Adipocyte (in vitro differentiated cells): ENCODE data around the gene PIH1D2.
"Not testable (repeated sequence)": the region's sequence is repeated elsewhere in the genome, so short reads cannot be mapped to it uniquely, and the experiment has no call there.

ENCODE experiments used
- DNase-seq: peaks from one replicate; pipeline ENCODE4 v3.0.0-alpha.2; 2015; ENCODE audit warnings: low read depth
- H3K27me3 ChIP-seq: replicated peaks from 2 replicates; pipeline ENCODE4 v1.7.0; 2013; ENCODE audit warnings: mild to moderate bottlenecking, low read length, moderate library complexity; ENCODE audit not compliant: control insufficient read depth, insufficient read depth
- H3K36me3 ChIP-seq: 2 replicates; pipeline ENCODE4 v1.7.0; 2013; ENCODE audit warnings: low read length, mild to moderate bottlenecking, moderate library complexity; ENCODE audit not compliant: control insufficient read depth, insufficient read depth, severe bottlenecking
- H3K4me1 ChIP-seq: 2 replicates; pipeline ENCODE4 v1.7.0; 2013; ENCODE audit warnings: mild to moderate bottlenecking, low read length, moderate library complexity; ENCODE audit not compliant: control insufficient read depth, insufficient read depth
- H3K4me3 ChIP-seq: 2 replicates; pipeline ENCODE4 v1.7.0; 2013; ENCODE audit warnings: mild to moderate bottlenecking, low read length, moderate library complexity
- H3K9ac ChIP-seq: 2 replicates; pipeline ENCODE4 v1.7.0; 2013; ENCODE audit warnings: mild to moderate bottlenecking, low read length, moderate library complexity
- H3K9me3 ChIP-seq: 2 replicates; pipeline ENCODE4 v1.7.0; 2013; ENCODE audit warnings: mild to moderate bottlenecking, low read length, moderate library complexity; ENCODE audit not compliant: control insufficient read depth

PIH1D2 gene

DNA sequence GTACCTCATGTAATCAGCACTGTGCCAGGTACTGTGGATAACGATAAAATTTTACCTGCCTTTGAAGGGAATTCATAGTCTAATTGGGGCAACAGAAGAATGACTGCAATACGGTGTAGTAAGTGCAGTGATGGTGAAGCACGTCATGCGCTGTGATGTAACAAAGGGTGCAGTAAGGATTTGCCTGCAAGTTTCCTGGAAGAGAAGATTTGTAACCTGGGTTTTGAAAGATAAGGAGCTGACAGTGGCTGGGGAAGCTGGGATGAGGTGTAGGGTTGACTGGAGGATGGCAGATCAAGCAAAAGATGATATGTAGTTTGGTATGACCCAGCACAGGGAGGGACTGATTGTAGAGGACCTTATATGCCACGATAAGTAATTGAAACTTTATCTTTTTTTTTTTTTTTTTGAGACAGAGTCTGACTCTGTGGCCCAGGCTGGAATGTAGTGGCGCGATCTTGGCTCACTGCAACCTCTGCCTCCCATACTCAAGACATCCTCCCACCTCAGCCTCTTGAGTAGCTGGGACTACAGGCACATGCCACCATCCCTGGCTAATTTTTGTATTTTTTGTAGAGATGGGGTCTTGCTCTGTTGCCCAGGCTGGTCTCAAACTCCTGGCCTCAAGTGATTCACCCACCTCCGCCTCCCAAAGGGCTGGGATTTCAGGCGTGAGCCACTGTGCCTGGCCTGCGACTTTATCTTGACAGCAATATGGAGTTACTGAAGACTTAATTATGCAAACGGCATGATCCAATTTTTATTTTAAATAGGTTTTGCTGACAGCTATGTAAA, 24.1 kb upstream of the PIH1D2 start:
- no peaks in the 10 kb centered on the region for H3K9me3 ChIP-seq
- DNase-seq = no peak
- peaks cover 30% of the 10 kb centered on the region for H3K36me3 ChIP-seq

DNA sequence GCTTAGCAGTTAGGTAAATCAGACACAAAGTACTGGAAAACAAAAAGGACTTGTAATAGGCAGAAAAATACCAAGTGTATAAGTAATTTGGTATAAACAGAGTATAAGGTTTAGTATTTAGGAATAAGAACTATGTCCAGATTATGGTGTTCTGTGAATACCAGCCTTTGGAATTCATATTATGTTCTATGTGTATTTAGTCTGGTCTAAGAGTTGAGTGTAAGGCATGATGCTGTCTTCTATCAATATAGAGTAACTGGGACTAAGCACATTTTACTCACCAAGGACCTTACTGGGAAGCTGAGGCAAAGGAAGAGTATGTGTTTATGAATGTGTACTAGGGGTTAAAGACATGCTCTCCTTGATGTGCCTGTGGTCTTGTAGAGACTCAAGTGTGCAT, 22.4 kb upstream of the PIH1D2 start:
- peaks cover 47% of the 10 kb centered on the region for H3K36me3 ChIP-seq
- H3K27me3 ChIP-seq = no peaks in the 10 kb centered on the region

More for the DNA sequence above, 24.1 kb upstream of the PIH1D2 start:
- peaks cover 10% of the 10 kb centered on the region for H3K4me1 ChIP-seq
- H3K4me3 ChIP-seq = no peak overlapping the region
- H3K27me3 ChIP-seq = no peaks in the 10 kb centered on the region
- H3K9ac ChIP-seq = no peak overlapping the region

GRCh38 chr11:112095302-112095701, 21.5 kb upstream of the PIH1D2 start:
- H3K4me3 ChIP-seq, H3K9me3 ChIP-seq, H3K9ac ChIP-seq, H3K27me3 ChIP-seq, H3K4me1 ChIP-seq, DNase-seq: not testable (repeated sequence)
- peaks cover 56% of the 10 kb centered on the region for H3K36me3 ChIP-seq

More for the DNA sequence above, 22.4 kb upstream of the PIH1D2 start:
- DNase-seq = peak; percentile 38
- Histone ChIP-seq H3K4me3 (no peak overlapping the region), H3K9me3 (no peaks in the 10 kb centered on the region), H3K4me1 (peaks cover 12% of the 10 kb centered on the region), H3K9ac (no peak overlapping the region)

DNA sequence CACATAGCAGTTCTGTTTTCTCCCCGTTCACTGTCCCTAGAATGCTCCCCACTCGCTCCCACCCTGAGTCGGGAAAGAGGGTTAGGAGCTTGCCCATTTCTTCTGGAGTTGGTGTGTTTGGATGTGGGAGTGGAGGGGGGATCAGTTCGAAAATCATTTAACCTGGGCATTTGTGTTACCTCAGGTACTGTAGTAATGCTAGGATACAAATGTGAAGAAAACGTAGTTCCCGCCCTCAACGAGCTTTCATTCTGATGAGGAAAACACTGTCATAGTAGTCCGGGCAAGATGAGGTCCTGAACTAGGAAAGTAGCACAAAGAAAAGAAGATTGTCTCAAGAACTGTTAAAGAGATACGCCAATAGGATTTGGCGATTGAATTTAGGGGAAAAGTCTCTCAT, 13.4 kb upstream of the PIH1D2 start:
- no peaks in the 10 kb centered on the region for H3K27me3 ChIP-seq
- H3K9ac ChIP-seq = peak overlapping the region; percentile 98
- peaks cover 61% of the 10 kb centered on the region for H3K4me1 ChIP-seq
- H3K9me3 ChIP-seq = no peaks in the 10 kb centered on the region
- peak overlapping the region; percentile 98 for H3K4me3 ChIP-seq
- peaks cover 75% of the 10 kb centered on the region for H3K36me3 ChIP-seq
- DNase-seq = peak; percentile 45

GRCh38 chr11:112086422-112087191, 12.8 kb upstream of the PIH1D2 start, which contains the start of the genes SDHD and TIMM8B:
Gene SDHD, plus strand, starts transcription at chr11:112086873. Its CDS starts 35 bp downstream, at chr11:112086908.
Gene TIMM8B, minus strand, starts transcription at chr11:112086756. Its CDS starts 33 bp downstream, at chr11:112086723.
- H3K27me3 ChIP-seq = no peaks in the 10 kb centered on the region
- peak; percentile 99 for DNase-seq

DNA sequence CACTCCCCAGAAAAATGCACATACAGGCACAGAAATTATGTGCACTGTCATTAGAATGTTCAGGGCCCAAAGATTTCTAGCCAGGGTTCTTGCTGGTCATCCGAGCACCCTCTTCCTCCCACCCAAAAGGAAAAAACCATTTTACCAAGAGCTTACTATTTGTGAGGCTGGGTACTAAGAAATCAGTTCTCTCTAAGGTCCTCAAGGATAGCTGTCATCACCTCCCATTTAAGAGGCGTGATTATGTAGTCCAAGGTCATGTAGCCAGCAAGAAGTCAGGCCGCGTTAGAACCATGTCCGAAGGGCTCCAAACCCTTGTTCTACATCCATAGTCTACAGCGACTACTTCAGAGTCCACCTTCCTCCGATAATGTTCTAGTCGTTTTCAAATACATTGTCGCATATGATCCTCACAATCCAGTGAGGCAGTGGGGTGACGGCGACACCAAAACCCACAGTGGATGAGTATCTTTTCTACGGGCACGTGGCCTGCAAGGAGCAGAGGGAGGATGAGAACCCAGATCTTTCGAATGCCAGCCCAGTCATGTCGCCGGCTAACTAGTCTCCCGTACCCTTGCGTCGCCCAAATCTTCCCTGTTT, 12.1 kb upstream of the PIH1D2 start:
- Histone ChIP-seq H3K9ac (peak overlapping the region; percentile 98), H3K27me3 (no peaks in the 10 kb centered on the region), H3K4me3 (peak overlapping the region; percentile 98), H3K4me1 (peaks cover 62% of the 10 kb centered on the region), H3K36me3 (peaks cover 71% of the 10 kb centered on the region), H3K9me3 (no peaks in the 10 kb centered on the region)
- DNase-seq = peak; percentile 48

More at GRCh38 chr11:112086422-112087191, 12.8 kb upstream of the PIH1D2 start, which contains the start of the genes SDHD and TIMM8B:
- H3K4me1 ChIP-seq = peaks cover 66% of the 10 kb centered on the region
- peaks cover 75% of the 10 kb centered on the region for H3K36me3 ChIP-seq
- H3K4me3 ChIP-seq = peak within 1 kb of the TSS; percentile 98
- peak within 1 kb of the TSS; percentile 98 for H3K9ac ChIP-seq
- no peaks in the 10 kb centered on the region for H3K9me3 ChIP-seq

DNA sequence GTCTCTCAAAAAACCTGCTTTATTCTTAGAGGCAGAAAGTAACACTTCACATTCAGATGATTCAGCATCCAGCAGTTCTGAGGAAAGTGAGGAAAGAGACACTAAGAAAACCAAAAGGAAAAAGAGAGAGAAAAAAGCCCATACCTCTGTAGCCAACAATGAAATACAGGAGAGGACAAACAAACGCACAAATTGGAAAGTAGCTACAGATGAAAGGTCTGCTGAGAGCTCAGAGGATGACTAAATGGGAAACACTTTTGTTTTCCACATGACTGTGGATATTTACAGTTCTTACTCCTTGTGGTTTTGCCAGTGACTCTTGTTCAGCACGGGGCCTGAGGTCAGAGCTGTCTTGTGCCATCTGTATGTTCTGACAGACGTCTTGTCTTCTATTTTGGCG, 8.9 kb upstream of the PIH1D2 start:
- Histone ChIP-seq H3K36me3 (peaks cover 71% of the 10 kb centered on the region), H3K9ac (peak overlapping the region; percentile 36)

DNA sequence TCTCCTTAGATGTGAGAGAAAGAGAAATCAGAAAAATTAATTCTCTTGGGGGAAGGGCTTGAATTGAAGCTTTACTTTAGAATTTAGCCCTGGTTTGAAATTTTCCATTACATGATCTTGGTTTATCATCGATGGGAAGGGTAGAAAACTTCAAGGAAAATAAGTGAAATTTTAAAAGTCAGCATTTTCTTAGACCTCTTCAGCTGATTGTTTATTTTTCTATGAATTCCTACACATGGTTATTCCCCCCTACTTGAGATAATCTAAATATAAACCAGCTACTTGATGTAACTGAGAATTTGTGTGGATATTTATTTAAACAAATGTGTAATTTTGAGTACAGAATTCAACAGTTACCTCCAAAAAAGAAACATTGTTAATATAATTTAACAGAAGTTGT, 10.9 kb downstream of the PIH1D2 start:
- Histone ChIP-seq H3K9me3 (no peaks in the 10 kb centered on the region), H3K27me3 (no peaks in the 10 kb centered on the region), H3K36me3 (peaks cover 64% of the 10 kb centered on the region), H3K4me1 (no peaks in the 10 kb centered on the region), H3K9ac (no peak overlapping the region), H3K4me3 (no peak overlapping the region)
- DNase-seq = no peak

More for the DNA sequence above, 8.9 kb upstream of the PIH1D2 start:
- no peak overlapping the region for H3K4me3 ChIP-seq
- DNase-seq = peak; percentile 30
- no peaks in the 10 kb centered on the region for H3K27me3 ChIP-seq
- no peaks in the 10 kb centered on the region for H3K9me3 ChIP-seq
- peaks cover 45% of the 10 kb centered on the region for H3K4me1 ChIP-seq

DNA sequence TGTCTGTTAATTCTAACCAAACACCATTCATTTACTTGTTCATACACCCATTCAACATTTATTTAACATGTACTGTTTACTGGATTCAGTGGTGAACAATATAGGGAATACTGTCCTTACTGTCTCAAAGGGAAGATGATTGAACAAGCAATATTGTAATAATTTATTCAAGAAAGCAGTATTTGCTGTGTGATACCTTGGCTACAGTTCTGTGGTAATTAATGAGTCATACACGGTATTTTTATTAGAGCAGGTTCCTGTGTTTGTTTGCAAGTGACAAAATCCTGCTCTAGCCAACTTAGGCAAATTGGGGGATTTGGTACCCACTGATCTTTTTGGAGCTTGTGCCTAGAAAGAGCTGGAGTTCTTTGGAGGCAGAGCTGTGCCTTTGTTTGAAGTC, 15.7 kb downstream of the PIH1D2 start:
- Histone ChIP-seq H3K9me3 (no peaks in the 10 kb centered on the region), H3K4me1 (no peaks in the 10 kb centered on the region), H3K9ac (no peak overlapping the region), H3K4me3 (no peak overlapping the region), H3K36me3 (peaks cover 94% of the 10 kb centered on the region), H3K27me3 (no peaks in the 10 kb centered on the region)
- no peak for DNase-seq

GRCh38 chr11:112057170-112057569, 16.6 kb downstream of the PIH1D2 start:
- Histone ChIP-seq H3K9me3 (no peaks in the 10 kb centered on the region), H3K36me3 (peaks cover 94% of the 10 kb centered on the region), H3K27me3 (no peaks in the 10 kb centered on the region), H3K4me1 (no peaks in the 10 kb centered on the region), H3K4me3 (no peak overlapping the region), H3K9ac (no peak overlapping the region)
- no peak for DNase-seq

DNA sequence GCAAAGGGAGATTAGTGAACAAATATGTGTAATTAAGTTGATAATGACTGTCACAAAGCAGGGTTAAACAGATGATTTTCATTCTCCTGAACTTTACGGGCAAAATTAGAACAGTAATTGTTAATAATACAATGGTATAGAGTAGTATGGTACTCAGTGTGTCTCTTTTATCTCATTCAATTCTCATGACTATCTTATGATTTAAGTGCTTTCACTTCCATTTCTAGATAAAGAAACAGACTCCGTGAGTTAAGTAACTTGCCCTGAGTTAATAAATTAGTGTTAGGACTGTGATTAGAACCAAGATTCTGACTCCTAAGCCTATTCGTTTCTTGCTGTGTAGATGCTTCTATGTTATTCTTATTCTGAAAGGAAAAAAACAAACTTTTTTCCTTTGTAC, 22.0 kb downstream of the PIH1D2 start:
- no peaks in the 10 kb centered on the region for H3K9me3 ChIP-seq
- H3K9ac ChIP-seq = no peak overlapping the region
- no peaks in the 10 kb centered on the region for H3K27me3 ChIP-seq
- peaks cover 92% of the 10 kb centered on the region for H3K36me3 ChIP-seq
- no peak for DNase-seq
- peaks cover 14% of the 10 kb centered on the region for H3K4me1 ChIP-seq
- no peak overlapping the region for H3K4me3 ChIP-seq
